ENCODE data around the gene RASSF7. TPM values are rescaled to one million over a fixed set of nuclear protein-coding genes. Genes with fewer than 3 reads are reported as not detected.

Gene RASSF7
- total RNA-seq, 2 donors from 2014 or later = 13.3 to 22.9 TPM

- Mint-ChIP-seq H3K27me3 (no peaks in the 10 kb centered on the region), H3K4me3 (no peak overlapping the region), H3K36me3 (peaks cover 10% of the 10 kb centered on the region), H3K4me1 (ENCODE audit: low read depth in 2 of 2) (peaks cover 19 to 30% of the 10 kb centered on the region in 2 donors), H3K9me3 (no peaks in the 10 kb centered on the region), H3K27ac (peak overlapping the region; percentile 76 to 90)
- ATAC-seq (no peak), DNase-seq (ENCODE audit: low spot score) (no peak)
Observed at GRCh38 chr11:586376-587316, 25.9 kb downstream of the RASSF7 start.

DNA sequence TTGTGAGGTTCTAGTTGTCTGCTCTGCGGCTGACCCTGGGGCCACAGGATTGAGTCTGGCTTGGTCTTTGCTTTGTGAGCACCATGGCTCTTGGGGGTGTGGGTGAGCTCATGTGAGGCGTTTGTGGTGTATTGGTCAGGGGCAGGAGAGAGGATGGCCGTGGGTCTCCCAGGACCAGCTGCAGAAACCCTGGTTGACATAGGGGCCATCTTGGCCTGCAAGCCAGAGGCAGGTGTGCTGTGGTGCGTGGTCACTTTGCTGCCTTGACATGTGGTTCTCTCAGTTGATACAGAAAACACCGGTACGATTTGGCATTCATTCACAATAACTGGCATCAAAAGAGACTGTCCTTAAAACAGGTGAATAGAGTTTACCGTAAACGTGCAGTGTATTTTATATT lies 26.8 kb downstream of the RASSF7 start:
- peak overlapping the region; percentile 55 for H3K4me3 Mint-ChIP-seq
- H3K4me1 Mint-ChIP-seq (ENCODE audit: low read depth in 2 of 2) = peaks cover 16 to 27% of the 10 kb centered on the region in 2 donors
- peaks cover 10% of the 10 kb centered on the region for H3K36me3 Mint-ChIP-seq
- peak overlapping the region; percentile 76 to 90 for H3K27ac Mint-ChIP-seq
- peak in 1 of 2 donors; percentile 35 for ATAC-seq
- no peak for DNase-seq (ENCODE audit: low spot score)
- H3K9me3 Mint-ChIP-seq = no peaks in the 10 kb centered on the region
- H3K27me3 Mint-ChIP-seq = no peaks in the 10 kb centered on the region

GRCh38 chr11:587978-588380 lies 27.2 kb downstream of the RASSF7 start:
- peak; percentile 93 to 96 for ATAC-seq
- Mint-ChIP-seq H3K9me3 (no peaks in the 10 kb centered on the region), H3K36me3 (peaks cover 10% of the 10 kb centered on the region), H3K27ac (peak overlapping the region; percentile 76 to 90), H3K4me1 (ENCODE audit: low read depth in 2 of 2) (peaks cover 16 to 27% of the 10 kb centered on the region in 2 donors), H3K4me3 (peak overlapping the region; percentile 55), H3K27me3 (no peaks in the 10 kb centered on the region)
- no peak for DNase-seq (ENCODE audit: low spot score)

- Mint-ChIP-seq H3K36me3 (peaks cover 14% of the 10 kb centered on the region), H3K4me3 (no peak overlapping the region), H3K27me3 (no peaks in the 10 kb centered on the region), H3K4me1 (ENCODE audit: low read depth in 2 of 2) (peaks cover 16 to 27% of the 10 kb centered on the region in 2 donors), H3K9me3 (no peaks in the 10 kb centered on the region), H3K27ac (no peak overlapping the region)
- ATAC-seq (no peak), DNase-seq (ENCODE audit: low spot score) (no peak)
Observed at GRCh38 chr11:589798-590197, 29.0 kb downstream of the RASSF7 start.

GRCh38 chr11:590997-591396 lies 30.2 kb downstream of the RASSF7 start:
- no peaks in the 10 kb centered on the region for H3K9me3 Mint-ChIP-seq
- no peak for DNase-seq (ENCODE audit: low spot score)
- H3K4me3 Mint-ChIP-seq = no peak overlapping the region
- no peak overlapping the region for H3K27ac Mint-ChIP-seq
- peaks cover 14% of the 10 kb centered on the region for H3K36me3 Mint-ChIP-seq
- no peaks in the 10 kb centered on the region for H3K27me3 Mint-ChIP-seq
- no peak for ATAC-seq
- peaks cover 16 to 29% of the 10 kb centered on the region in 2 donors for H3K4me1 Mint-ChIP-seq (ENCODE audit: low read depth in 2 of 2)

GRCh38 chr11:592501-592900 lies 31.7 kb downstream of the RASSF7 start:
- peaks cover 14% of the 10 kb centered on the region for H3K36me3 Mint-ChIP-seq
- peak overlapping the region in 1 of 2 donors; percentile 60 for H3K27ac Mint-ChIP-seq
- peaks cover 7 to 33% of the 10 kb centered on the region in 2 donors for H3K4me1 Mint-ChIP-seq (ENCODE audit: low read depth in 2 of 2)
- DNase-seq (ENCODE audit: low spot score) (no peak), ATAC-seq (no peak)
- H3K4me3 Mint-ChIP-seq = no peak overlapping the region
- H3K27me3 Mint-ChIP-seq = no peaks in the 10 kb centered on the region
- H3K9me3 Mint-ChIP-seq = no peaks in the 10 kb centered on the region

GRCh38 chr11:592918-593317 lies 32.1 kb downstream of the RASSF7 start:
- Mint-ChIP-seq H3K27ac (no peak overlapping the region), H3K9me3 (no peaks in the 10 kb centered on the region), H3K4me3 (no peak overlapping the region), H3K27me3 (no peaks in the 10 kb centered on the region), H3K4me1 (ENCODE audit: low read depth in 2 of 2) (peaks cover 3 to 31% of the 10 kb centered on the region in 2 donors), H3K36me3 (peaks cover 14% of the 10 kb centered on the region)
- DNase-seq (ENCODE audit: low spot score) (no peak), ATAC-seq (no peak)

DNA sequence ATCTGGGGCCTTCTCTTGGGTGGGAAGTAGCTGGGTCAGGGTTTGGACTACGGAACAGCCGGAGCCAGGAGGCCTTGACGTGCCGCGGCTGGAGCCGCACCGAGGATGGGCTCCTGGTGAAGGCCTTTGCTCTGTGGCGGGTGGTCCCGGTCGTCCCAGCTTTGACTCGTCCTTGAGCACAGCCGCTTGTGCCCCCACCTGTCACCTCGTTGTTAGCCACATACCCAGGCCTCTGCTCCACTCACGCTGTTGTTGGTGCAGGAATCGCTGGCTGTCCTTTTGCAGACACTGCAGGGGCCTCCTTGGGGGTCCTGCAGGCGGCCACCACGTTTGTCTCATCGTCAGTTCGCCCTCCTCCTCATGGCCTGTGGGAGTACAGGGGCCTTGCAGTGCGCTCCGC lies 32.6 kb downstream of the RASSF7 start:
- Mint-ChIP-seq H3K4me1 (ENCODE audit: low read depth in 2 of 2) (peaks cover 0 to 28% of the 10 kb centered on the region in 2 donors), H3K9me3 (no peaks in the 10 kb centered on the region), H3K4me3 (no peak overlapping the region), H3K27ac (no peak overlapping the region), H3K27me3 (no peaks in the 10 kb centered on the region), H3K36me3 (peaks cover 14% of the 10 kb centered on the region)
- ATAC-seq (no peak), DNase-seq (ENCODE audit: low spot score) (no peak)

- DNase-seq (ENCODE audit: low spot score) (no peak), ATAC-seq (no peak)
- no peaks in the 10 kb centered on the region for H3K9me3 Mint-ChIP-seq
- H3K4me3 Mint-ChIP-seq = no peak overlapping the region
- H3K27me3 Mint-ChIP-seq = no peaks in the 10 kb centered on the region
- H3K36me3 Mint-ChIP-seq = peaks cover 4% of the 10 kb centered on the region
- H3K27ac Mint-ChIP-seq = no peak overlapping the region
- H3K4me1 Mint-ChIP-seq (ENCODE audit: low read depth in 2 of 2) = peaks cover 0 to 19% of the 10 kb centered on the region in 2 donors
Observed at GRCh38 chr11:595400-595799, 34.6 kb downstream of the RASSF7 start.

DNA sequence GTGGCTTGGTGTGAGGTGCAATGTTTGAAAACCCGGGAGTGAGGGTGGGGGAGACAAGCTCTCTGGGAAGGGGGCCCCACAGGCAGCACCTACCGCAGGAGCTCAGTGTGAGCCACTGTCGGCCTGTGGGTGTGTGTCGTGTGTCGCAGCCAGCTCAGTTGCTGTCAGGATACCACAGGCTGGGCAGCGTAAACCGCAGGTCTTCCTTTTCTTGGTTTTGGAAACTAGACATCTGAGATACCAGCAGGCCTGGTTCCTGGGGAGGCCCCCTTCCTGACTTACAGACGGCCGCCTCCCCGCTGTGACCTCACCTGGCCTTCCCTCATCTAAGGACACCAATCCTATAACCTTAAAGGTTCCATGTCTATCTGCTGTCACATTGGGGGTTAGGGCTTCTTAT lies 35.6 kb downstream of the RASSF7 start:
- peaks cover 0 to 19% of the 10 kb centered on the region in 2 donors for H3K4me1 Mint-ChIP-seq (ENCODE audit: low read depth in 2 of 2)
- DNase-seq (ENCODE audit: low spot score) (no peak), ATAC-seq (peak; percentile 72 to 75)
- no peak overlapping the region for H3K27ac Mint-ChIP-seq
- no peaks in the 10 kb centered on the region for H3K27me3 Mint-ChIP-seq
- H3K9me3 Mint-ChIP-seq = no peaks in the 10 kb centered on the region
- H3K36me3 Mint-ChIP-seq = peaks cover 4% of the 10 kb centered on the region
- no peak overlapping the region for H3K4me3 Mint-ChIP-seq

DNA sequence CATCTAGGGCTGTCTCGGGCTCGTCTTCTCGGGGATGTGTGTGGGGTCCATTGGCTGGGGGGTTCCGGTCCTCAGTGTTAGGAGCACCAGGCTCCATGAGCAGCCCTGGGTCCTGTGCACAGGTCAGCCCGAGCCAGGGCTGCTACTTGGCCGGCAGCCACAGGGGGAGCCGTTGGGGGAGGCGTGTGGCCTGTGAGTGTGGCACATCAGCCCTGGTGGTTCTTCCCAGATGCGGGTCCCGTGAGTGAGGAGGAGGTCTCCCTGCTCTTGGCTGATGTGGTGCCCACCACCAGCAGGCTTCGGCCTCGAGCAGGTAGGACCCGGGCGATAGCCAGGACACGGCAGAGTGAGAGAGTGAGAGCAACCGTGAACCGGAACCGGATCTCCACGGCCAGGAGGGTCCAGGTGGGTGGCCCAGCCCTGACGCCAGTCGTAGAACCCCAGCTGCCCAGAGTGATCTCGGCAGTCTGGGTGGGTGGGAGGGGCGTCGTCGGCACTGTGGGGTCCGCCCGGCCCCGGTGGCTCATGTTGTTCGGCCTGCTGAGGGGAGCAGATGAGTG lies 36.5 kb downstream of the RASSF7 start:
- peaks cover 0 to 19% of the 10 kb centered on the region in 2 donors for H3K4me1 Mint-ChIP-seq (ENCODE audit: low read depth in 2 of 2)
- no peaks in the 10 kb centered on the region for H3K9me3 Mint-ChIP-seq
- DNase-seq (ENCODE audit: low spot score) (no peak), ATAC-seq (no peak)
- H3K27me3 Mint-ChIP-seq = no peaks in the 10 kb centered on the region
- H3K4me3 Mint-ChIP-seq = no peak overlapping the region
- peaks cover 4% of the 10 kb centered on the region for H3K36me3 Mint-ChIP-seq
- H3K27ac Mint-ChIP-seq = peak overlapping the region in 1 of 2 donors; percentile 27

DNA sequence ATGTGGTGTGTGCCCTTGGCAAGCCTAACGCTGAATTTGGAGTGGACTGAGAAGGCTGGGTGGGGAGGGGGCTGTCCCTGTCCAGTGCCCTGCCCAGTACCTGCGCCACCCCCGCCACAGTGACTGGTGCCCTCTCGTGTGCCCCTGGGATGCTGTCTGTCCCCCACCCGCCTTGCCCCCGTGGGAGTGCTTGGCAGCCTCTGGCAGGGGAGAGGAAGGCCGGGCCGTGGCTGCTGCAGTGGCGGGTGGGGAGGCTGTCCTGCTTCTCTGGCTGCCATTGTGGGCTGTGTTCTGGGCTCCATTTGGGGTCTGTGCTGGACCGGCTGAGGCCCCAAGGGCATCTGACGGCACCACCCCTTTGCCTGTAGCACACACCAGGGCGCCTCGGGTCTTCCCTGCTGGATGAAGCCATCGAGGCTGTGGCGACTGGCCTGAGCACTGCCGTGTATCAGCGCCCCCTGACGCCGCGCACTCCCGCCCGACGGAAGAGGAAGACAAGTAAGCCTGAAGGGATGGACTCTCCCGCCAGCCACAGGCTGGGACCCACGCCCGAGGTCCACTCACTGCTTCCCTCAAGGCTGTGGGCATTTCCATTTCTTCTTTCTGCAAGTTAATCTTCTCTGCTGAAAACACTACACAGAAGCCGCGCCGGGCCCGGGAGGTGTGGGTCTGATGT lies 37.4 kb downstream of the RASSF7 start:
- Mint-ChIP-seq H3K36me3 (peaks cover 4% of the 10 kb centered on the region), H3K27me3 (no peaks in the 10 kb centered on the region), H3K9me3 (no peaks in the 10 kb centered on the region), H3K4me1 (ENCODE audit: low read depth in 2 of 2) (peaks cover 0 to 19% of the 10 kb centered on the region in 2 donors), H3K4me3 (no peak overlapping the region), H3K27ac (no peak overlapping the region)
- ATAC-seq (no peak), DNase-seq (ENCODE audit: low spot score) (no peak)

DNA sequence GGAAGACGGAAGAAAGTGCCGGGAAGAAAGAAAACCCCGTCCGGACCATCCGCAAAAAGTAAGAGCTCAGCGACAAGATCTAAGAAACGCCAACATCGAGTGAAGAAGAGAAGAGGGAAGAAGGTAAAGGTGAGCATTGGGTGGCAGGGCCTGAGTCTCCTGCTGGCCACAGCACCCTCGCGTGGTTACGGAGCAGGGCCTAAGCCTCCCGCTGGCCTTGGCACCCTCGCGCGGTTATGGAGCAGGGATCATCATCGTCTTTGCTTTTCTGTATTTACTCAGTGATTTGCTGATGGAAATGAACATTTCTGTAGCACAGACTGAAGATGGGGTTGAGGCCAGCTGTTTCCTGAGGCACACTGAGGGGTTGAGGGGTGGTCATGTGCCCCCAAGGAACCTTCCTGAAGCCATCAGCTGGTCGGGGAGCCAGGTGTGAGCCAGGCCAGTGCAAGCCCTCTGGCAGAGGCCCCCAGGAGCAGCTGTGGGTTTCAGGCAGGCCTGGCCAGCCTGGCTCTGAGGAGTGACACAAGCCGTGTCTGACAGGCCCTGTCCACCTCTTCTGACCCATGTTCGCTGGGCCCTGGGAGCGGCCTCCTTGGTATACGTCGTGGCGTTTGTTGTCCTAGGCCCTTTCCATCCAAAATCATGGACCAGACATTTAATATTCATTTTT lies 40.9 kb downstream of the RASSF7 start:
- ATAC-seq = no peak
- H3K9me3 Mint-ChIP-seq = no peaks in the 10 kb centered on the region
- H3K27ac Mint-ChIP-seq = no peak overlapping the region

More for the DNA sequence above, 40.9 kb downstream of the RASSF7 start:
- no peak for DNase-seq (ENCODE audit: low spot score)
- no peaks in the 10 kb centered on the region for H3K36me3 Mint-ChIP-seq
- H3K4me3 Mint-ChIP-seq = no peak overlapping the region
- peaks cover 0 to 6% of the 10 kb centered on the region in 2 donors for H3K4me1 Mint-ChIP-seq (ENCODE audit: low read depth in 2 of 2)
- no peaks in the 10 kb centered on the region for H3K27me3 Mint-ChIP-seq

All from natural killer cell treated with Interleukin-12 subunit alpha and Interleukin-12 subunit beta and Interleukin-15 and Interleukin-18, amount 100 ng/mL, for 72 hours (primary cell).